Measurements from ENCODE around the gene EMSY. TPM values are rescaled to one million over a fixed set of nuclear protein-coding genes. Genes with fewer than 3 reads are reported as not detected.

The EMSY gene
- total RNA-seq, 1 experiment from 2014 or later, result 29.3 TPM

GRCh38 chr11:76551400-76551799 is 106.6 kb downstream of the EMSY start:
- Histone ChIP-seq H3T11ph (ENCODE audit: low read length) (no peak overlapping the region), H4K8ac (replicated peaks; ENCODE audit: insufficient read length, low read depth, low read length) (no peak overlapping the region), H2BK120ac (ENCODE audit: low read depth, low read length, poor library complexity, severe bottlenecking) (no peak overlapping the region), H4K91ac (ENCODE audit: insufficient read length, low read depth, low read length) (no peak overlapping the region), H3K9me3 (ENCODE audit: control insufficient read depth, low read depth, low read length) (no peaks in the 10 kb centered on the region), H2BK5ac (ENCODE audit: insufficient read length, low read length) (no peak overlapping the region), H3K23me2 (ENCODE audit: insufficient read length, low read depth, low read length, poor library complexity, severe bottlenecking) (no peaks in the 10 kb centered on the region), H3K9ac (ENCODE audit: extremely low read depth, insufficient read length, low read length) (no peak overlapping the region), H3K4me2 (ENCODE audit: insufficient read depth, insufficient read length, low read length) (no peak overlapping the region), H3K27ac (ENCODE audit: insufficient read length, low read depth, low read length) (no peak overlapping the region), H3K79me1 (ENCODE audit: insufficient read depth, low read depth, low read length, poor library complexity, severe bottlenecking) (no peaks in the 10 kb centered on the region), H3K23ac (ENCODE audit: insufficient read length, low read depth, low read length) (no peak overlapping the region), H3K18ac (ENCODE audit: insufficient read length, low read depth, low read length) (no peak overlapping the region), H3K4ac (ENCODE audit: low read depth, low read length) (no peak overlapping the region), H3K27me3 (ENCODE audit: insufficient read depth, low read length) (no peaks in the 10 kb centered on the region), H3K79me2 (ENCODE audit: insufficient read depth, low read length) (no peaks in the 10 kb centered on the region), H2BK12ac (ENCODE audit: insufficient read length, low read depth, low read length) (no peak overlapping the region), H3K14ac (ENCODE audit: insufficient read depth, low read length) (no peak overlapping the region), H2BK20ac (ENCODE audit: low read depth, low read length, poor library complexity, severe bottlenecking) (no peak overlapping the region), H4K20me1 (ENCODE audit: control insufficient read depth, insufficient read depth, insufficient read length) (no peaks in the 10 kb centered on the region), H2AFZ (ENCODE audit: low read length) (no peak overlapping the region), H4K5ac (ENCODE audit: insufficient read length, low read depth, low read length) (no peak overlapping the region), H3K56ac (ENCODE audit: insufficient read length, low read depth, low read length) (no peak overlapping the region), H2AK5ac (ENCODE audit: insufficient read length, low read length) (no peak overlapping the region), H2BK15ac (ENCODE audit: low read depth, low read length) (no peak overlapping the region), H3K4me1 (ENCODE audit: insufficient read depth, low read length) (no peaks in the 10 kb centered on the region)
- Mint-ChIP-seq H3K4me1 (peaks cover 3 to 8% of the 10 kb centered on the region in 2 experiments; a peak in 3 of 4 replicates), H3K9me3 (peaks cover 9 to 16% of the 10 kb centered on the region in 2 experiments; a peak in 4 of 5 replicates), H3K36me3 (ENCODE audit: insufficient read depth in 1 of 3, low read depth in 3 of 3) (peaks cover 30 to 41% (median 35%) of the 10 kb centered on the region in 3 experiments), H3K27ac (no peak overlapping the region), H3K4me3 (no peak overlapping the region), H3K27me3 (ENCODE audit: low read depth) (no peaks in the 10 kb centered on the region)
- no CpG with 5 or more reads among the region's 2 CpGs for WGBS (ENCODE audit: extremely low coverage, insufficient read length, low lambda C conversion rate)
- no peak for DNase-seq
- no peak for TF ChIP-seq CTCF (conservative IDR thresholded peaks at IDR 0.05)

Measured in H9 (cell line).